GM12891 (cell line): ENCODE measurements around the gene DNAJC3.
"Not testable (repeated sequence)": the region's sequence is repeated elsewhere in the genome, so short reads cannot be mapped to it uniquely, and the experiment has no call there.

Source experiments
- DNase-seq: peaks from one replicate; pipeline ENCODE4 v3.0.0; 2011; ENCODE audit warnings: low spot score; ENCODE audit not compliant: insufficient read length
- FAIRE-seq: peaks from 2 replicates; lab custom pipeline; 2011; peaks lifted over from hg19 to GRCh38; lab: Jason Lieb, UNC
- PAX5 ChIP-seq: IDR thresholded peaks from 2 replicates; pipeline ENCODE4 v1.6.1; 2011; ENCODE audit warnings: low read length, moderate library complexity, mild to moderate bottlenecking; ENCODE audit not compliant: insufficient read depth, severe bottlenecking
- POLR2A ChIP-seq: IDR thresholded peaks from 2 replicates; pipeline ENCODE4 v1.6.1; 2011; ENCODE audit warnings: low read depth, low read length, control low read depth
- POLR2AphosphoS5 ChIP-seq: IDR thresholded peaks from 2 replicates; pipeline ENCODE4 v1.6.1; 2011; ENCODE audit warnings: low read depth, low read length, control low read depth
- POU2F2 ChIP-seq: IDR thresholded peaks from 2 replicates; pipeline ENCODE4 v1.6.1; 2011; ENCODE audit warnings: low read depth, mild to moderate bottlenecking, control low read depth, low read length, moderate library complexity
- SPI1 ChIP-seq: IDR thresholded peaks from 2 replicates; pipeline ENCODE4 v1.6.1; 2011; ENCODE audit warnings: low read depth, low read length, control low read depth
- TAF1 ChIP-seq: IDR thresholded peaks from 2 replicates; pipeline ENCODE4 v1.6.1; 2011; ENCODE audit warnings: low read depth, low read length, control low read depth

Gene DNAJC3

DNA sequence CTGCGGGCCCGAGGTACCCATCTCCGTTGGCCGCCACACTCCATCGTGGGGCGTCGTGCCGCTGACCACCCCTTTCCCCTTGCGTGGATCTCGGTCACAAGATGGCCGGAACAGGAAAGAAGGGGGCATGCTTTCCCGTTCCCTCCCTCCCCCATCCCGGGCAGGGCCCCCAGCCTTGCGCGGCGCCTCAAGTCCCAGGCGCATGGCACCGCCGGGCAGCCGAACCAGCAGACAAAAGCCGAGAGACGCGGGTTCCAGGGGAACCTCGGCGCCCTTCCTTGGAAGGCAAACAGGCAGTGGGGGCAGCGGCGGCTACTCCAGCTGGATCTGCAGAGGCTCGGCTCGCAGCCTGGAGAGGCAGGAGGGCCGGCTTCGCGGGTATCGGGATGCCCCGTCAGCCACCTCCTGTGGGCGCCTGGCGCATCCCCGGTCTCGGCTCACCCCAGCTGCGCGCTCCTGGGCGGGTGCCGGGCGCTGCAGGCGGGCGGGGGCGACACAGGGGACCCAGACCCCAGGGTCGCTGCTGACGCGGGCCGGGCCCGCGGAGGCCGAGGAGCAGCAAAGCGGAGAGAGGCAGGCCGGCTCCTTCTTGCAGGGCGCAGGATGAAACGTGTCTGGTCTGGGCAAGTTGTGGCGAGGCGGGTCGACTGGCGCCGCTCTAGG, 32.9 kb upstream of the DNAJC3 start:
- no peak for FAIRE-seq
- TF ChIP-seq POLR2AphosphoS5 (no peak), POU2F2 (no peak), POLR2A (no peak), SPI1 (no peak), PAX5 (no peak), TAF1 (no peak)
- DNase-seq = peak; percentile 32

DNA sequence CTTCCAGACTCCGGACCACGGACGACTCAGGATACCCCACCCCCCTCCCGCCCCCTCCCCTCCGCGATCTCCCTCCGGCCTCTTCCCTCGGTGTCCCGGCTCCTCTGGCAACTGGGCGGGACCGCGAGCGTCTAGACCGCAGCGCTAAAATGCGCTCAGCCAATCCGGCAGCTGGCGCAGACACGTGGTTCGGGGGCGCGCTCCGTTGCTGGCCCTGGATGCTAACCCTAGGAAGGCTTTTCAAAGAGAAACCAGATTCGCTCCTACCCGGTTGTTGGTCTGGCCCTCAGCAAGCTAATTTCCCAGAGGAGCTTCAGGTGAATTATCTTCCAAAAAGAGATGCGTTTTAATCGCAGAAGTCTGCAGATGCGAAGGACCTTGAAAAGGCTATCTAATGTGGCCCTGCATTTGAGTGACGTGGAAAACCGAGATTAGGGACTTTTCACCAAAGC, 32.3 kb upstream of the DNAJC3 start, which contains the start of gene DZIP1:
DZIP1 (minus strand) TSS at position 106 of the 452 bp plus-strand sequence. CDS start 2,677 bp downstream, outside the sequence.
- no peak for FAIRE-seq
- TF ChIP-seq PAX5 = no peak
- TF ChIP-seq TAF1 = no peak
- no peak for TF ChIP-seq POU2F2
- no peak for TF ChIP-seq POLR2A
- TF ChIP-seq POLR2AphosphoS5 = no peak
- no peak for TF ChIP-seq SPI1
- peak; percentile 43 for DNase-seq

DNA sequence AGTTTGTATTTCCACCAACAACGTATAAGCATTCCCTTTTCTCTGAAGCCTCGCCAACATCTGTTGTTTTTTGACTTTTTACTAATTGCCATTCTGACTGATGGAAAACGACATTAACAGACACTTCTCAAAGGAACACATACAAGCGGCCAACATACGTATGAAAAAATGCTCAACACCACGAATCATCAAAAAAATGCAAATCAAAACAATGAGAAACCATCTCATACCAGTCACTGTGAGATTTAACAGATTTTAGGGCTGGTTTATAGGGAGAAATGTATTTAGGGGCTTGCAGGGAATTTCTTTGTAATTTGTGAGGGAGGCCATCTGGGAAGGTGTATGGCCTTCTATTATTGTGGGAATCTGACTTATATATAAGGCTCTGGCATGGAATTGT, 29.6 kb upstream of the DNAJC3 start:
- DNase-seq (no peak), FAIRE-seq (no peak)
- no peak for TF ChIP-seq SPI1
- TF ChIP-seq POLR2AphosphoS5 = no peak
- no peak for TF ChIP-seq TAF1
- no peak for TF ChIP-seq POU2F2
- TF ChIP-seq POLR2A = no peak
- TF ChIP-seq PAX5 = no peak

DNA sequence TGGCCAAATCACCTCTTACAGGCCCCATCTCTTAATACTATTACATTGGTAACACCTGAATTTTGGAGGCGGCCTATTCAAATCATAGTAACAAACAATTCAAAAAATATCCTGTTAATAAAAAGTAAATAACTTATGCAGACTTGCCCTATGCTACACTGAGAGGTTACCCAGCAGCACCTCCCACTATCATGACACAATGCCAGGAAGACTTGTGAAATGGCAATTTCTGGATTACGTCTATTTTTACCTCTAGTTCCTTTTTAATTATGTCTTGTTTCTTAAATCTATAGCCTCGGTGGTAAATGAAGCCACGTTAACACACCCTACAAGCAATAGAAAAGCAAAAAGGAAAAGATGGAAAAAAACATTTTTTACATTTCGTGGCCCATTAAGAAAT, 26.2 kb upstream of the DNAJC3 start:
- FAIRE-seq (no peak), DNase-seq (no peak)
- no peak for TF ChIP-seq TAF1
- TF ChIP-seq SPI1 = no peak
- no peak for TF ChIP-seq POU2F2
- no peak for TF ChIP-seq PAX5
- TF ChIP-seq POLR2AphosphoS5 = no peak
- no peak for TF ChIP-seq POLR2A

DNA sequence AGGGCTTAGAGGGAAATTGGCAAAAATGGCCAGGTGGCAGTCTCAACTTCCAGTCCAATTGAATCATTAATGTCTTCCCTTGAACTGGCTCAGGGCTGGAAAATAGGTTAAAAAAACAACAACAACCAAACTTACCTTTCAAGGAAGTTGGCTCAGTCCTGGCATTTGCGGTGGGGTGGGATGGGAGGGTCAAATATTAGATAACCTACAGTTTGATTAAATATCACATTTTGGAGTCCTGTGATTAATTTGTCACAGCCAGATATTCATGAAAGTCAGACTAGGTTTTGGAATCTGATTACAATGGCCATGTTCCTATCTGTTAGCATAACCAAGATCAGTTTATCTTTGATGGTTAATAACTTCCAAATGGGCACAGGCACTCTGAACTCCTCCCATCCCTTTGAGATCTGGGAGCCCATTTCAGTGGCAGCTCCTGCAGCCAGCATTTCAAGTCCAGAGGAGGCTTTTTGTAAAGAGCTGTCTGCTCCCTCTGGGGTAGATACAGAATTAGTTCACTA, 24.6 kb upstream of the DNAJC3 start:
- no peak for TF ChIP-seq POLR2A
- no peak for TF ChIP-seq PAX5
- TF ChIP-seq TAF1 = no peak
- no peak for TF ChIP-seq SPI1
- no peak for TF ChIP-seq POU2F2
- no peak for TF ChIP-seq POLR2AphosphoS5
- DNase-seq (no peak), FAIRE-seq (no peak)

DNA sequence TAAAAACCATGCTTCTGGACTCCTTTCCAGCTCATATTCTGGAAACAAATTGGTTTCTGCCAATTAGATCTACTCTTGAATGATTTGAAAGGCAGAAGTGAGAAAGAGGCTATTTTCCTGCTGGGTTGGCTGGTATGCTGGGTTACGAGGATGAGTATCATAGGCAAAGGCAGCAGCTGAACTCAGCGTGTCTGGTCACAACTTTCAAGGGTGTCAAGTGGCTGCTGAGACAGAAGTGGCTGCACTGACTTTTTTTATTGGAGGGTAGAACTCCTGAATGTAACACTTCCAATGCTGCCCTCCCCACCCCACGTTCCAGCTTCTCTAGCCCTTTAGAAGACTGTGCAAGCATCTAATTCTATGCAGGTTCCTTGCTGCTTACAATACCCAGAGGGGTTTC, 24.1 kb upstream of the DNAJC3 start:
- no peak for FAIRE-seq
- TF ChIP-seq TAF1 (no peak), POLR2A (no peak), SPI1 (no peak), POLR2AphosphoS5 (no peak), PAX5 (no peak), POU2F2 (no peak)
- no peak for DNase-seq

DNA sequence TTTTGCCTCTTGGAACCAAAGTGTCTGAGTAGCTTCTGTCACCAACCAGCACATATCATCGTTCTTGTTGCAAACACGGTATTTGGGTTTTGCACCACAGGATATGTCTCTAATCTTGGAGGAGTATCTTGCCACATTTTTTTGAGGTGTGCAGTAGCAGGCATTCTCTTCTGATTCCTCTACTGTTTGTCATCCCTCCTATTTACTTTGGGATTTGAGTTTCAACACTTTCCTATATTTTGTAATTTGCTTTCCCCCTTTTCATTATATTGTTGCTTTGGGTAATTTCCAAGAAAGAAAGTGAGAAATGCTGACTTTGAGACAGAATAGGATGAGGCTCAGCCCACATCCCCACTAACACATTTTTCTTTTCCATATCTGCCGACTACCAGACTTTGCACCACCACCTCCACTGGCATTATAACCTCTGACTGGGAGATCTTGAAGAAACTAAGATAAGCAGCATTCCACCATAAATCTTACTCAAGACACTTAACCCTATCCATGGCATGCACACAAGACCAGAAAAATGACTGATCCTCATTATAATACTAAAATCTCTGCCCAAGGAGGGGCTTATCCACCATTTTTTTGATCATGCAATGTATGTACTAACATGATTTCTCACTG, 20.4 kb upstream of the DNAJC3 start:
- DNase-seq = no peak
- TF ChIP-seq TAF1 = no peak
- TF ChIP-seq POLR2A = no peak
- TF ChIP-seq PAX5 = no peak
- no peak for FAIRE-seq

DNA sequence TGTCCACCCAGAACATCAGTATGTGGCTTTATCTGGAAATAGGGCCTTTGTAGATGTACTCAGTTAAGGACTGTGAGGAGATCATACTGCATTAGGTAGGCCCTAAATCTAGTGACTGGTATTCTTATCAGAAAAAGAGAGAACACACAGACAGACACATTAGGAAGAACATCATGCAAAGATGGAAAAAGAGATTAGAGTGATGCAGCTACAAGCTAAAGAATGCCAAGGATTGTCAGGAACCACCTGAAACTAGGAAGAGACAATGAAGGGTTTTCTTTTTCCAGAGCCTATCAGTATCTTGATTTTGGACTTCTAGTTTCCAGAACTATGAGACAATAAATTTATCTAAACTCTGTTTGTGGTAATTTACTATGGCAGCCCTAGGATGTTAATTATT, 17.4 kb upstream of the DNAJC3 start:
- no peak for FAIRE-seq
- TF ChIP-seq TAF1 (no peak), SPI1 (no peak)
- no peak for DNase-seq

DNA sequence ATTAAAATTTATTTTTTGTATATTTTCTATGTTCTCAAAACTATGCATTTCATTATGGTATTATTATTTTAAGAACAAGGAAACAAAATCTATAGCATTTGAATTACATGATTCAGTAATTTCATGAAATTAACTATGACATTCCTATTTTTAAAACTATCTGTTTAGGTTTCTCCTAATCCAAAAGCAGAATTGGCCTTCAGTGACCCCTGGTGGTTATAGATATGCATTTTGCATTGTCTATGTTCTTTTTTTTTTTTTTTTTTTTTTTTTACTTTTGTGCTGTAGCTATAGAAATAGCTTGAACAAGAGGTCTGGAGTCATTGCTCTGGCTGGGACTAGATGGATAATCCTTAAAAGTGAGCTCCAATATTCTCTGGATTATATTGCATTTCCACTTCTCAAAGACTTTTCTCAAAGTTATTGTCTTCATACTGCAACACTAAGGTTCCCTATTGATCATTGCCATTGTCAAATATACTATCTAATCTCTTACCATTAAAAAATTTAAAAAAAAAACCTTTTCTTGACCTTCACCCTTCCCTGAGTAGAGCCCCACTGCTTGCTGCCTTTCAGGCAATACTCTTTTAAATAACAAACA, 15.9 kb upstream of the DNAJC3 start:
- DNase-seq (no peak), FAIRE-seq (no peak)
- TF ChIP-seq SPI1 = no peak
- no peak for TF ChIP-seq POU2F2
- no peak for TF ChIP-seq POLR2AphosphoS5
- no peak for TF ChIP-seq TAF1
- TF ChIP-seq POLR2A = no peak
- TF ChIP-seq PAX5 = no peak

DNA sequence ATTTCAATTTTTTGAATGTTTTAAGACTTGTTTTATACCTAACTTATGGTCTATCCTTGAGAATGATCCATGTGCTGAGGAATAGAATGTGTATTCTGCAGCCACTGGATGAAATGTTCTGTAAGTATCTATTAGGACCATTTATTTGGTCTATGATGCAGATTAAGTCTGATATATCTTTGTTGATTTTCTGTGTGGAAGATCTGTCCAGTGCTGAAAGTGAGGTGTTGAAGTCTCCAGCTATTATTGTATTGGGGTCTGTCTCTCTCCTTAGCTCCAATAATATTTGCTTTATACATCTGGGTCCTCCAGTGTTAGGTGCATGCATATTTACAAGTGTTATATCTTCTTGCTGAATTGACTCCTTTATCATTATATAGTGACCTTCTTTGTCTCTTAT, 9.7 kb upstream of the DNAJC3 start:
- not testable (repeated sequence) for FAIRE-seq, DNase-seq
